ENCODE results near the gene ACER1.

The ACER1 gene

DNA sequence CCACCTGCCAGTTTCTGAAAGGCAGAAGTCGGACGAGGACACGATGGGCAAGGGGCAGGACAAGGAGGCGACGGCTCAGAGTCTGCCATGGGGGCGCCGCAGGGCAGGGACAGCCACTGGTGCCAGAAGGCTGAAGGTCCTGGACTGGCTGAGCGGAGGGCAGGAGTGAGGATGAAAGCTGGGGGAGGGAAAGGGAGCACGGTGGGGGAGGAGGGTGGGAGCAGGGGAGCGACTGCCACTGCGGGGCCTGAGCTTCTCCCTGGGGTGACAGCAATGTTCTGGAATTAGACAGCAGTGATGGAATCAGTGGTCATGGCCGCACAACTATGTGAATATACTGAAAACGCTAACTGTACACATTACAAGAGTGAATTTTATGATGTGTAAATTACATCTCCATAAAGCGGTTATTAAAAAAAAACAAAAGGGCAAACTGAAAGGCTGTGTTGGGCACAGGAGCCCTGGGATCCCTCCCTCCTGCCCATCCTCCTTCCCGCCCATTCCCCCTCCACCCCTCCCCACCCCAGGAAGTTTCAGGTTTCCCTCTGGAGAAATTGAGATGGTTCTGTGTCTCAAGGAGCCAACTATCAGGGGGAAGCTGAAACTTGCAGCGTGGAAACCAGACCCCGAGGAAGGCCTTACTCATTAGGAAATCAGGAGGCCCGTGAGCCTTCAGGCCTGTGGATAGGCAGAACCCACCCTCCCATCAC lies 69.5 kb downstream of the ACER1 start:
- DNase-seq = no peak

DNA sequence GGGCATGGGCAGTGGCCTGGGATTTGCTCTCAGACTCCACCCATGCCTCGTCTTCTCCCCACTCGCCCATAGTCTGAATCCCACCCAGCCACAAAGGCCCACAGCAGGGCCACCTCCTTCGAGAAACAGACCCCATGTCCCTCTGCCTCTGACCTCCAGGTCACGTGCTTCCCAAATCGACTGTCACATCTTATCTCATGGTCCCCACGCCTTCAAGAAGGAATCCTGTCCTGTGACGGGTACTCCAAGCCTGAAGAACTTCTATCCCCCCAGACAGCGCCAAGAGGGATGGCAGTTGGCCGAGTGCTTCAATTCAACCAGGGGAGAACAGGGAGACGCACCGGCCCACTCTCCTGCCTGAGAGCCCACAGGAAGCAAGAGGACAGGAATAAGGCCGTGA lies 70.1 kb downstream of the ACER1 start:
- DNase-seq = no peak

DNA sequence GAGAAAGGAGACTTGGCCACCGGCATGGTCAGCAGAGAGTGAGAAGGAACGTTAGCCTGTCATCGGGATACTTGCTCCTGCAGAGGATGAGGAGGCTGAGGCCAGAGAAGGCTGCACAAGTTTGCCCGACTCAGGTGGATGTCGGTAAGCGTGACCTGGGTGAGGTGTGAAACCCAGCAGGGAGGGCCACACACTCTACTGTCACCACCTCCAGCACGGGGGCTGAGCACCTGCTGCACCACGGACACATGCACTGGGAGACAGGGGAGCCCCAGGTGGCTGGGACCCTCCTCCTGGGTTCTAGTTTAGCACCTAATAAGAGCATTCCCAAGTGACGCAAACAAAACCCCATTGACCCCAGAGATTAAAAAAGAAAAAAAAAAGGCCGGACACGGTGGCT lies 70.9 kb downstream of the ACER1 start:
- DNase-seq = no peak

DNA sequence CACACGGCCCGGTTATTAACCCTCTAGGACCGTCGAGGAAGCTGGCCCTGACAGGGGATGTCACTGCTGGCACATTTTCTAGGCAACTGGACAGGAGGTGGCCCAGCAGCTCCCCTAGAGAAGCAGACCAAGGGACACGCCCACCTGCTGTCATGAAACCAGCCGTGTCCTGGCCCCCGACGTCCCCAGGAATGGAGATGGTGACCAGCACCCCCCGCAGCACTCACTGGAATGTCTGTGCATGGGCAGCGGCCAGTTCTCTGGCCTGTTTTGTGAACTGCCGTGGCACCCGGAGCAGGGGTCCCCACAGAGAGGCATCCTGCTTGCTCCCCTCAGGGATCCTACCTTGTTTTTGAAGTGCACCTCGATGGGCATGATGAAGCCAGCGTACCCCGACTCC lies 71.5 kb downstream of the ACER1 start:
- no peak for DNase-seq

DNA sequence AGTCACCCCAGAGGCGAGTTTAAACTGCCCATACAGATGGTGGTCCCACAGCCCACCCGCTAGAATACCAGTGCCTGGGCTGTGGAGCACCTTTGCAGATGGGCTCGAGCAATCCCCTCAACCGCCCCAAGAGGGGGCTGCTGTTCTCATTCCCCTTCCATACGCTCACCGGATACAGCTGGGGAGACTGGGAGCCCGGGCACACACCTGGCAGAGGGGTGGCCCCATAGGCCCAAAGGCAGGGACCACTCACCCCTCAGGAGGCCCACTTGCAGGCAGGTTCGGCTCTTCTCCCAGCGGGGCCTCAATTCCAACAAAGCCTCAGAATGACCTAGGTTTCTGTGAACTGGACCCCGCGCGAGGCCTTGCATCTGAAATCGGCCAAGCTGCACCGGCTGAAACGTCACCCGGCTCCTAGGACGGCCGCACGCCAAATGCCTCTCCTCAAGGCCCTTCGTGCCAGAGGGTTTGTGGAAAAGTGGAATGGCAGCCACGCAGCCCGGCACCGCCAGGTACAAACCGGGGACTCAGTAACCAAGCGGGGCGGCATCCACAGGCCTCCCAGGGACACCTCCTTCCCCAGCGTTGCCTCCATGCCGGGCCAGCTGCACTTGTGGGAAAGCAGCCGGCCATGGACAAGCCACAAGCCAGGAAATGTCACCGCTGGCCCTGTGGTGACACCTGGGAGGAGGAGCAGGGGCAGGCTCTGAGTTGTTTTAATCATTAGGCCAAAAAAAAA lies 72.3 kb downstream of the ACER1 start:
- DNase-seq = no peak

DNA sequence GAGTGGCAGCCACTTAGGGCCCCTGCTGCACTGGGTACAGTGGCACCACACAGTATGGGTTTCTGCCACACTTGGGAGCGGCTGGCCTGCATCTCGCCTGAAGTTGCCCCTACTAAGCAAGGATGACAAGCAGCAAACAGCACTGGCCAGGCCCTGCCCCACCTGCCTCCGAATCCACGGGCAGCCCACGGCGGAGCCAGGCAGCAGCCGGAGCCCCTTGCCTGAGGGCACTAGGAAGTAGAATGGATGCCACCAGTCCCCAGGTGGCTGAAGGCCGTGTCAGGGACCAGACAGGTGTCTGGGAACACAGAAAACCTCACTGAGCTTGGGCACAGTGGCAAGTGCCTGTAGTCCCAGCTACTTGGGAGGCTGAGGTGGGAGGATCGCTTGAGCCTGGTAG lies 73.0 kb downstream of the ACER1 start:
- DNase-seq = no peak

DNA sequence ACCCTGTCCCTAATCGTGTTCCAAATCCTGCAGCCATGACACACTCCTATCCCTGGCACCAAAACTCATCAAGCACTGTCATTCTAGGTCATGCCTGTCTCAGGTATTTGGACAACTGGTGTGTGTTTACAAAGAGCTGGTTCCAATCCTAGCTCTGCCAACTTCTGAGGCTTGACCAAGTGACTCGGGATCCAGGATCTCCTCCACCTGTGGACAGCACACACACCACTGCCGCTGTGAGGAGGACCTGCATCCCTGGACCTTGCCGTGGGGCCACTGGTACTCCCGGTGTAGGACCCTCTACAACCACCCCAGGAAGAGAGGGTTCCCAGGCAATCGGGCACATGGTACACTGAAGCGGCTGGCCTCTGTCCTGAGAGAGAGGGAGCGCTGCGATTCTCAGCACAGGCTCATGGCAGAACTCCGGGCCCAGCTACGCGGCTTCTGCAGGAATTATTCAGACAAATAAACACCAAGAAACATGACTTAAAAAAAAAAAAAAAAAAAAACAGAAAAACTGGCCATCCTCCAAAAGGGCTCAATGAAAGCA lies 74.0 kb downstream of the ACER1 start:
- no peak for DNase-seq

DNA sequence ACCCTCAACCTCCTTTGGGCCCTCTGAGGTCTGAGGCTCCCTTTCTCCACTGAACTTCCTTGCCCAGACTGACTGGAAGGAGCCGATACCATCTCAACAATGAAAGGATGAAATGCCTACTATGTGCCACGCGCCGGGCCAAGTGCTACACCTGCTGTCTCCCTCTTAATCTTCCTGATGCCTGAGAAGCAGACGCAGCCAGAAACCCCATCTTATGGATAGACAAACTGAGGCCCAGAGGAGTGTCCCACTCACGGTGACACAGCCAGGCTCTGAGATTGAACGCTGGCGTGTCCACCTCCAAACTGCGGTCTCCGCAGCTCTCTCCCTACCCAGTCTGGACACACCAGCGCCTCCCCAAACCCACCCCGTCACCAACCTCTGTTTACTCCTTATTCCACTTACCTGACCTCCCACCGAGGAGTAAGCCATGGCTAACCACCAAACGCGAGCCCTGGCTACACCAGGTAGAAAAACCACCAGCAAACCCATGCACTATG lies 74.5 kb downstream of the ACER1 start:
- no peak for DNase-seq
